ENCODE results near the gene GRAMD1A.

- TF ChIP-seq SP1 (IDR thresholded peaks at IDR 0.05; ENCODE audit: low read depth) (no peak), EZH2 (IDR thresholded peaks at IDR 0.05) (no peak), REST (IDR thresholded peaks at IDR 0.05; ENCODE audit: low read depth) (no peak), ELF1 (IDR thresholded peaks at IDR 0.05; ENCODE audit: borderline replicate concordance, low read depth) (no peak), POLR2A (IDR thresholded peaks at IDR 0.05; ENCODE audit: borderline replicate concordance, extremely low read depth, insufficient read depth, insufficient read length) (no peak), ZBTB33 (IDR thresholded peaks at IDR 0.05; ENCODE audit: extremely low read depth, insufficient replicate concordance, low read length) (no peak), EGR1 (IDR thresholded peaks at IDR 0.05; ENCODE audit: low read depth) (no peak)
- TF ChIP-seq, protein P1, sequence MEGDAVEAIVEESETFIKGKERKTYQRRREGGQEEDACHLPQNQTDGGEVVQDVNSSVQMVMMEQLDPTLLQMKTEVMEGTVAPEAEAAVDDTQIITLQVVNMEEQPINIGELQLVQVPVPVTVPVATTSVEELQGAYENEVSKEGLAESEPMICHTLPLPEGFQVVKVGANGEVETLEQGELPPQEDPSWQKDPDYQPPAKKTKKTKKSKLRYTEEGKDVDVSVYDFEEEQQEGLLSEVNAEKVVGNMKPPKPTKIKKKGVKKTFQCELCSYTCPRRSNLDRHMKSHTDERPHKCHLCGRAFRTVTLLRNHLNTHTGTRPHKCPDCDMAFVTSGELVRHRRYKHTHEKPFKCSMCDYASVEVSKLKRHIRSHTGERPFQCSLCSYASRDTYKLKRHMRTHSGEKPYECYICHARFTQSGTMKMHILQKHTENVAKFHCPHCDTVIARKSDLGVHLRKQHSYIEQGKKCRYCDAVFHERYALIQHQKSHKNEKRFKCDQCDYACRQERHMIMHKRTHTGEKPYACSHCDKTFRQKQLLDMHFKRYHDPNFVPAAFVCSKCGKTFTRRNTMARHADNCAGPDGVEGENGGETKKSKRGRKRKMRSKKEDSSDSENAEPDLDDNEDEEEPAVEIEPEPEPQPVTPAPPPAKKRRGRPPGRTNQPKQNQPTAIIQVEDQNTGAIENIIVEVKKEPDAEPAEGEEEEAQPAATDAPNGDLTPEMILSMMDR (IDR thresholded peaks at IDR 0.05 in 2 of 3, conservative IDR thresholded peaks at IDR 0.05 in 1 of 3; ENCODE audit: borderline replicate concordance in 1 of 3, insufficient read depth in 1 of 3, low read depth in 2 of 3, low read length in 2 of 3), result no peak
Observed at GRCh38 chr19:35019144-35019543, 19.0 kb downstream of the GRAMD1A start.
